HG03575 (cell line): ENCODE results near the gene UGT1A7.
"Not testable (repeated sequence)": the region's sequence is repeated elsewhere in the genome, so short reads cannot be mapped to it uniquely, and the experiment has no call there.

Experiments
- ATAC-seq: cut with Tn5 transposase; IDR thresholded peaks from one replicate; pipeline ENCODE4 v1.9.1; 2021; ENCODE audit not compliant: unreplicated experiment, insufficient number of reproducible peaks, low FRiP score; ENCODE audit errors: extremely low read depth

The UGT1A7 gene

DNA sequence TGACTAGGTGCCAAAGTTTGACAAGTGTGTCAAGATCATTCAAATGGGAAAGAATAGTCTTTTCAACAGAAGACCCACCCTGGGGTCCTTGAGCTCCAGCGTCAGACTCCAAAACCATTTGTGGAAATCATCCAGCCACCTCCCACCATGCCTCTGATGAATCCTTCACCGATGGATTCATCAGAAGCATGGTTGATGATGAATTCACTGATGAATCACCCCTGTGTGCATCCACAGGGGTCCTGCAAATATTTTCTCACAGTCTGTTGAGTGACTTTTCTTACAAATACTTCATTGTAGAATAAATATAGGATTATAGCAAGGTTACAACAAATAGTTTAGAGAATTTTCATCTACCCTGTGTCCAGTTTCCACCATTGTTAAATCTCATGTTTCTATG lies 5.7 kb upstream of the UGT1A7 start:
- no peak for ATAC-seq

DNA sequence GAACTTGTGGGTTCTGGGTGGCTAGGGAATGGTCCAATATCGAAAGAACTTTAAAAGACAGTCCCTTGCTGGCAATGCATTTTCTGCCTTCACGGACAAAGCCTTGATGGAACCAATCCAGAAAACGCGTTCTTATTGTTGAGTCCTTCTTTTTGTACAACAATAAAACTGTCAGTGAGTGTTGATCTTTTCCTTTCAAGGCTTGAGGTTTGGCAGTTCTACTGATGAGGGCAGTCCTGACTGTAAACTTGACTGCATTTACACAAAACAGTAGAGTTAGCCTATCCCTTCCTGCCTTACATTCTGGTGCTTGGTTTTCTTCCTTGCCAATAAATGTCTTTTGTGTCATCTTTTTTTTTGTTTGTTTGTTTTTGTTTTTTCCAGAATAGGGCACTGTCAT lies 2.5 kb upstream of the UGT1A7 start:
- no peak for ATAC-seq

DNA sequence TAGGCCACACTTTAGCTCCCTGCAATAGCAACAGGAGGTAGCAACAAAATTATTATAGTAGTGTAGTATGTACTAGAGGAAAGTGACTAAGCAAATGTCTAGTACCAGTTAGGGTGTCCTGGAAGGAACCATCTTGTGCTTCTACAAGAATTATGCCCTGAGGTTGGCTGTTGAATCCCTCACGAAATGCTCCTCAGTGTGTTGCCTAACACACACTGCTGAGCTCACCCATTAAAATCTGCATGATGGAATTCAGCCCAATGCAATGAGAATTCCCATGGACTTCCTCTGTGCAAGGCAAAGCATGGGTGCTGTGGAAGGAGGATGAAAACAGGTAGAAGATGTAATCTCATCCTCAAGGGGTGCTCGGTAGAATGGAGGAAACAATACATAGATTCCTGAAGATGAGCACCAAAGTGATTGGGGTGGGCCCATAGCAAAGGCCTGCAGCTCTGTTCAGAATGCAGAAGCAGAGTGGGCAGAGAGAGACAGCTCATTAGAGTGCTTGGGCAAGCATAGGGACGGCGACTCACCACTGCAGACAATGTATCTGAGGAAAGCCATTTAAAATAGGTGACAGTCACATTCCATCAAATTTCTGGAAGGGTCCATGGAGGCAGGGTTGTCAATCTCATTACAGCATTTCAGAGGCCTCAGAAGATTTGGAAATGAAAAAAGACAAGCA lies 1.2 kb upstream of the UGT1A7 start:
- ATAC-seq: no peak

DNA sequence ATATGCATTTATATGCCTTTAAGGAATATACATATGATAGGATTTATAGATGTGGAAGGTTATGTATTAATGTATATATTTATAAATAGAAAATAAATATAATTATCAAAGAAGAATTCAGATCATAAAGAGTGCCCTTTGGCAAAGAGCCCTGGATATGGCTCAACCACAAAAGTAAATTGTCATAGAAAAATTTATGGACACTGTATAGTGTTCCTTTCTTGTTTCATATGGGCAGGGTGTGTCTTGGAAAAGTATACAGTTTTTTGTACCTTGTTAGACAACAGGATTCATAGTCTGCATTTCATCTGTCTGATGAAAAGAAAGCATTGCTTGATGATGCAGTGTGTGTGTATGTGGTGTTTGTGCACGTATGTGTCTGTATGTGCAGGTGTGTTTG lies 2.9 kb downstream of the UGT1A7 start:
- no peak for ATAC-seq

DNA sequence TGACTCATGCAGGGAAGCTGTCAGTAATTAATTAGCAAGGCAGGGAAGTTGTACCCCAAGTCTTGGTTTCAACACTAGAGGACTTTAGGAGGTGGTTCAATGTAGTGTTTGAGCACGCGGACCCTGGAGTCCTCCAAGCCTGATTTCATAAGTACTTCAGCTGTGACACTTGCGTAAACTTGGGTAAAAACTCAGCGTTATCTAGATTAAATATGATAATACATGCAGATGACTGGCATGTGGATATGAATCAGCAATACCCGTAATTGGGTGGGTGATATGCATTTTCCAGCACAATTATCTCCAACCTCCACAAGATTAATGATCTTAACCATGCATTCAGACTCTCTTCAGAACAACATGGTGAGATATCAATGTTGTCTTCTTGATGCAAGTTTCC lies 5.2 kb downstream of the UGT1A7 start:
- ATAC-seq: no peak

DNA sequence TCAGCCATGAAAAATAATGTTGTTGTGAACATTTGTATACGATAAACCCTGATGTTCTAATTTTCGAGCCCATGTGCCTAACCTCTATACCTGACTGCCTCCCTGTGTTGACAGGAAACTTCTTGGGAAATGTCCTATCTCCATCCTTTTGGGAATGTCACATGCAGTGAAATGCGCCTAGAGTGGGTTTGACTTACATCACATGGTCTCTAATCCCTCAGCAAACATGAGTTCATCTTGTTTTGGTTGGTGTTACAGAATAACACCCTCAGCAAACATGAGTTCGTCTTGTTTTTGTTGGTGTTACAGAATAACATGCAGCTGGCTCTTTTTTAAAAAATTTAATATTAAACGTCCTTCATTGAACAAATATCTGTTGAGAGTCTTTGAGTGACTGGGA lies 6.6 kb downstream of the UGT1A7 start:
- ATAC-seq: no peak

DNA sequence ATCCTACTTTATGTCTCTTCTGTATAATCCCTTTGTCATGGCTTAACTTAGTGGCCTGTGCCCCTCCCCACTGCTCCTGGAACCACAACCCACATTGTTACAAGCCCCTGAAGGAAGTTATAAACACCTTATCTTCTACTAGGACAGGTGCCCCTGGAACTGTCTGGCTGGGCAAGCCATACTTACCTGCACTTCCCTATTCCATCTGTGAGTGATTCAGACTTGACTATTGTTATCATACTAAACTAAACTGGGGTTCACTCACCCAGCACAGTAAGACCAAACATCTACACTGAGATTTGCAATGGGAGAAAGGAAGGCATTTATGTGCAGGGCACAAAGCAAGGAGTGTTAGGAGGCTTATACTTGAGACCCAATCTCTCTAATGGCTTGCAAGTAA lies 7.3 kb downstream of the UGT1A7 start:
- ATAC-seq: no peak

DNA sequence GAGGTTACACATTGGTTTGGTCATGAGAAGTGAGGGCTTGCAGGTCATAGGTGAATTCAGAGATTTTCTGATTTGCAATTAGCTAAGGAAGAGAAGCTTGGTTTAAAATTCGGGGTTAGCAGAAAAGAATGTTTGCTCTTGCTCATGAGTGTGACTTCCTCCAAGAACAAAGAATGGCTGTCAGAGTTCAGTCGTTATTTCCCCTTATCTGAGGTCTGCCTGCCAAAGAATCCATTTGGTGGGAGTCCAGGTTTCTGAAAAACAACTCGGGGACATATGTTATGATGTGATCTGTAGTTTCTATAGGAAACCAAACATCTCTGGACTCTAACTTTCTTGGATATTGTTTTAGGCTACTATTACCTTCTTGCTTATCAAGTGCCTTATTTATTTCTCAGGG lies 7.8 kb downstream of the UGT1A7 start:
- no peak for ATAC-seq

DNA sequence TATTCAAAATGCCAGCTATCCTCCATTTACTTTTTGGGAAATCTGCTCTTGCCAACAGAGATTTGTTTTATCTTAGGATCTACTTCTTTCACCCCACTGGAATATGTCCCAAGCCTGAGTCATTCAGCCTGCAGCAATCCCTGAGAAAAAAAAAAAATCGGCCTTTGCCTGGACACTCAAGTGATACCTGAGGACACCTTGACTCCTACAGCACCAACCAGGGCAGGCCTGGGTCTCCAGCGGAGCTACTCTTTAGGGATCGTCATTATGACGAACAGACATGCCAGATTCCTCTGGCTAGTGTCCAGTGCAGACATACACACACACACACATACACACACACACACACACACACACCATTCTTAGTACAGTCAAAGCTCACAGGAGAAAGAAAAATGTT lies 8.7 kb downstream of the UGT1A7 start:
- no peak for ATAC-seq

DNA sequence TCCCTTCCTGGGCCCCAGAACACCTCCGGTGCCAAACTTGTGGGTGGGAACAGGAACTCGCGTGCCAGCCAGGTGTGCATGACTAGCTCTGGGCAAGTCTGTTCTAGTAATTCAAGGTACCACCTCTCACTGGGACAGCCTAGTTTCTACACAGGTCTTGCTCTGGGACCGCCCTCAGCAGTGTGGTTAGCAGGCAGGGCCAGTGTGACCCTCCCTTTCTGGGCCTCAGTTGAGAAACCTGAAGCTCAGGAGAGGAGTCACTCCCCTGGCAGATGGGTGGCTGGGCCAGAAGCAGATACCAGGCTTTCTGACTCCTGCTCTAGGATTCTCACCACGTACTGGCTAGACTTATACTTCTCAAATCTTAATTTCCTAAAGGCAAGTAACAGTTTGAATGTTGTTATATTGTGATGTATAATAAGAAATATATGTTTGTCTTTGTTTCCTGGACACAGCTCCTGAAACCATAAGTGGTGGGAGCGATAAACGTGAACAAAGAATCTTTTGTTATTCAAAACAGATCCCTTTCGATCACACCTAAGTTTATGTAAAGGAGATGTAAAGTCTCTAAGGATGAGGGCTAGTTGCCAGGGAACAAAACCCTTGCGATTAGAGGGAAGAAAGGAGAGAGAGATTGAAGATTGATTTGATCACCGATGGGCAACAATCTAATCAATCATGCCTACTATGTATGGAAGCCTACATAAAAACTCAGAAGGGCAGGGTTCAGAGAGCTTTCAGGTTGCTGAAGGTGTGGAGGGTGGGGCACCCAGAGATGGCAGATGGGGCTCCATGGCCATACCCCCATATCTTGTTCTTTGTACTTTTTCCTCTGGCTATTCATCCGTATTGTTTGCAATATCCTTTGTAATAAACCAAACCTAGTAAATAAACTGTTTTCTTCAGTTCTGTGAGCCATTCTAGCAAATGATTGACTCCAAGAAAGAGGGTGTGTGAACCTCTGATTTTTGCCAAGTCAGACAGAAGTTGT lies 10.0 kb downstream of the UGT1A7 start:
- no peak for ATAC-seq

DNA sequence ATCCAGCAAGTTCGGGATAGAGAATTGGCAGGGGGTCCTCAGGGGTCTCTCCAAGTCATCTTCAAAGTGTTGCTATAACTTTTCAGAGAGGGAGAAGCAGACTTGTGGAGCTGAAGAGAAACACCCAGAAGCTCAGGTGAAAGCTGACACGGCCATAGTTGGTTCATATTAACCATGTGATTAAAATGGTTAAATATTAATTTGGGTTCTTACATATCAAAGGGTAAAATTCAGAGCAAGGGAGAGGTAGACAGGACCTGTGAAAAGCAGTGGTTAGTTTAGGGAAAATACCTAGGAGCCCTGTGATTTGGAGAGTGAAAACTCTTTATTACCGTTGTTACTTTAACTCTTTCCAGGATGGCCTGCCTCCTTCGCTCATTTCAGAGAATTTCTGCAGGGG lies 10.9 kb downstream of the UGT1A7 start, which contains the start of gene UGT1A6:
TSS of gene UGT1A6 (plus strand) at position 243 of the 400 bp plus-strand sequence. CDS start at position 358, 115 bp downstream.
- no peak for ATAC-seq

DNA sequence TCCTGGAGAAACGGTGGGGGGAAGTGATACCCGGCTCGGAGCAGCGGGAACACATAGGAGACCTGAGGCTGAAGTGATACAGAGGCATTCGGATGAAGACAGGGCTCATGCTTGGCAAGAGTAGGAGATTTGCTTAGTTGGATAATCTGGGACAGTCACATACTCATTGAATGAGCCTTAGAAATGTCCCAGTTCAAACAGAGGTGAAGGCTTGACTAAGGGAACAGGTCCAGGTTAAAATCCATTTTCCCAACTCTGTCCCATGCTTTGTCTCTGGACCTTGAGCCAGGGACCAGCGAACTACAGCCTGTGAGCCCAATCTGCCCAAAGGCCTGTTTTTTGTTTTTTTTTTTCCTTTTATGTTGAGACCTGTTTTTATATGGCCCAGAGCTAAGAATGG lies 12.3 kb downstream of the UGT1A7 start:
- no peak for ATAC-seq

DNA sequence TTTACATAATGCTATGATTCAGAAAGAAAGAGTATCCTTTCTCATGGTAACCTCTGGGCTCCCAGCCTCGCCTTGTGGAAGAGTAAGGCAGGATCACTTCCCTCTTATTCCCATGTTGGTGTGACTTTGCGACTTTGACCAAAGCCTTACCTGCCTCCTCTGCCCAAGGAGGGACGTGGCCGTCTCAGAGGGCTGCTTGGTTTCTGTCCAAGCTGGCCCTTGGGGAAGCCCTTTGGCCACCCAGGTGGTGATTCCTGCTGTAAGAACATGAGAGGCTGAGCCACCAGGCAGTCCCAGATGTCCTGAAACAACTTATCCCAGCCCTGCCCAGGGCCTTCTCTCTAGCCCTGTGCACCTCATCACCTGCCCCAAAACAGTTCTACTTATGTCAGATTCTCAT lies 17.0 kb downstream of the UGT1A7 start:
- ATAC-seq: no peak

DNA sequence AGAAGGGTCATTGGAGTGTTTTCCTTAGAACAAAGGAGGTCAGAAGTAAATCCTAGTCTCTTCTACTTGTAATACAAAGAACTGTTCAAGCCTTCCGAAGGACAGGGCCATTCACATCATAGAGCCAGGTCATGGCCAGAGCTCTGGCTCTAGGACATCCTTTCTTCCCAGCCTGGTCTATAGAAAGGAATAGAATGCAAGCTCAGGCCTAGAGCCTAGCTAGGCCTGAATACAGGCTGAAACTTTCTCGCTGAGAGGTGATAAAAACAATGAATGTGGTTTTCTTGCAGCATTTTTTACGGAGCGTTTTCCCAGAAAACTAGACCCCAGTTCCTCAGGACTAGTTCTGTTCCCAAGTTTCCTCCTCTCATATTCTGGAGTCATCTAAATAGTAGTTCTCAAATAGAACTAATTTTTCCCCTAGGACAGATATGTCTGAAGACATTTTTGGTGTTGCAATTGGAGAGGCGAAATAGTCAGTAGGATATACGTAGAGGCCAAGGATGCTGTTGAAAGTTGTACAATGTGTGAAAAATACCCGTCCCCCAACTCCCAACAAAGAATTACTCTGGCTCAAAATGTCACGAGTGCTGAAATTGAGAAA lies 17.8 kb downstream of the UGT1A7 start:
- ATAC-seq: no peak

DNA sequence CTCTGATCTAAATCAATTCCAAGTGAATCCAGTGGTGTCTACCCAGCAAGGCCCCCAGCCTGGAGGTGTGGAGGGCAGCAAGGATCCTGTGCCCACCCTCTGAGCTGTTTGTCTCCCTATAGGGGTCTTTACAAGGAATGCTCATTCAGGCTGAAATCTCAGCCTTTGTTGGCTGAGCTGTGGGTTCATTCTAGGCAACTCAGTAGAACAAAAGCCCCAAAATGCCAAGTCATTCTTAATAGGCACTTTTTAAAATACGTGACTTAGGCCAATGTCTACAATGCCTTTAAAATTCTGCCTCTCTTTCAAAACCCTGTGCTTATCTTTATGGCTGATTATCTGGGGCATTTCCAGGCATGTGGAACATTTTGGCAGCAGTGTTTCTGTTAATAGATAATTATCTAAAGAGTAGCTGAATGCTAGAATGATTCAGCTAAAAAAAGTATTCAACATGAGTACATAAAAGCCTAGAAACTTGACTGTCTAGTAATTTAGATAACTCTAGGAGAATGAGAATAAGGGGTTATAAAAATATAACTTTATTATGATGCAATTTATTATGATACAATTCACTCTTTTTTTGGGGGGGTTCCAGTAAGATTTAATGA lies 18.4 kb downstream of the UGT1A7 start:
- ATAC-seq: no peak

DNA sequence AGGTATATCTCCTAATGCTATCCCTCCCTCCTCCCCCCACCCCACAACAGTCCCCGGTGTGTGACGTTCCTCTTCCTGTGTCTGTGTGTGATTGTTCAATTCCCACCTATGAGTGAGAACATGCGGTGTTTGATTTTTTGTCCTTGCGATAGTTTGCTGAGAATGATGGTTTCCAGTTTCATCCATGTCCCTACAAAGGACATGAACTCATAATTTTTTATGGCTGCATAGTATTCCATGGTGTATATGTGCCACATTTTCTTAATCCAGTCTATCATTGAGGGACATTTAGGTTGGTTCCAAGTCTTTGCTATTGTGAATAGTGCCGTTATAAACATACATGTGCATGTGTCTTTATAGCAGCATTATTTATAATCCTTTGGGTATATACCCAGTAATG lies 19.1 kb downstream of the UGT1A7 start:
- ATAC-seq: not testable (repeated sequence)

DNA sequence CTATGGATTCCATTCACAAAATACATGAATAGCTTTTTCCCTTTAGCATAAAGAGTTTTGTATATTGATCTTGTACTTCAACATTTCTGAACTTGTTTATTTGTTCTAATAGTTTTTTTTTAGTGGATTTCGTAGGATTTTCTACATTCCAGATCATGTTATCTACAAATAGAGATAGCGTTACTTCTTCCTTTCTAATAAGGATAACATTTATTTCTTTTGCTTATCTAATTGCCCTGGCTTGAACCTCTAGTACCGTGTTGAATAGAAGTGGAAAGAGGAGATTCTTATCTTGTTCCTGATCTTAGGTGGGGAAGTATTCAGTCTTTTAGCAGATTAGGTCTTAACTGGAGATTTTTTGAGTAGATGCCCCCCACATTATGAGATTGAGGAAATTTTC lies 20.5 kb downstream of the UGT1A7 start:
- no peak for ATAC-seq

DNA sequence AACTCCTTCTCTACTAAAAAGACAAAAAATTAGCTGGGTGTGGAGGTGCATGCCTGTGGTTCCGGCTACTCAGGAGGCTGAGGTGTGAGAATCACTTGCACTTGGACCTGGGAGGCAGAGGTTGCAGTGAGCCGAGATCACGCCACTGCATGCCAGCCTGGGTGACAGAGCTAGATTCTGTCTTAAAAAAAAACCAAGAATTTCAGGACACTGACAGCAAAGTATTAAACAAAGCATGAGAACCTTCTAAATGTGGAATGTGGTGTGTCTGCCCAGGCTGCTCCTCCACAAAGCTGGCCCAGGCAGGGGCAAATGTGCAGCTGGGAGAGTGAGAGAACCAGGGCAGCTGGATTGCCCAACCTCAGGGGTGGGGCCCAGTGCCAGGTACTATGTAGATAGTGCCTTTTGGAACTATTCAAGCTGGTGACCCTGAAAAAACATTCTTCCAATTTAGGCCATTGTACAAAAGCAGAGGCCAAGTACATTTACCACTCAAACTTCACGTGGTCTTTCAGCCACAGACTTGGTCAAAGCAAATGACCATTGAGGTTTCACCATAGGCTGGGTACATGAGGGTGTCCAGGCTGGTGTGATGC lies 24.3 kb downstream of the UGT1A7 start:
- ATAC-seq: no peak

DNA sequence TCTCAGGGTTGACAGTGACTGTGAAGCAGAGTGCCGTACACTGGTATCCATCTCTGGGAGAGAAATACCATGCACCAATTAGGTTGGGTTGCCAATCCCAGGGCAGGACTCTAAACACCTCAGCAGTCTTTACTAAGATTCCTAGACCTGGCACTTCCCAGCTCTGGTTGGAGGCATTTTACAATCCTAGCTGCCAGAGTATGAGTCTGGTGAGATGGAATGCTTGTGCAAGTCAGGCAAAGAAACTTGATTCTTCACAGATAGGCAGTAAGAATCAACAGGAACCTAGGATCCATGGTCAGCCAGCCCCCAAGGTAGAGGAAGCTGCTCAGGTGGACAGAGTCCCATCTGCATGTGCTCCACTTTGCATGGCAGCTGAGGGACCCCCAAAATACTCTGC lies 25.0 kb downstream of the UGT1A7 start:
- ATAC-seq: no peak
